ENCODE results near the gene ANKFY1.

ANKFY1 gene

DNA sequence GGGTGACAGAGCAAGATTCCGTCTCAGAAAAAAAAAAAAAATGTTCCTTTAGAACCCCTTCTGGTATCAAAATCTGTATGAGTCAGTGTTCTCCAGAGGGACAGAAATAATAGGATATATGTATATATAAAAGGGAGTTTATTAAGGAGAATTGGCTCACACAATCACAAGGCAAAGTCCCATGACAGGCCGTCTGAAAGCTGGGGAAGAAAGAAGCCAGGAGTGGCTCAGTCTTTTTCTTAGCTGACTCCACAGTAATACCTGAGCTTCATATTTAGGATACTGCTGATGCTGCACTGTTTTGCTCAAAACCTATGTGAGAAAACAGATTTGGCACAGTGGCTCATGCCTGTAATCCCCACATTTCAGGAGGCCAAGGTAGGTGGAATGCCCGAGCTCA is 143.4 kb downstream of the ANKFY1 start:
- TF ChIP-seq, protein P1, sequence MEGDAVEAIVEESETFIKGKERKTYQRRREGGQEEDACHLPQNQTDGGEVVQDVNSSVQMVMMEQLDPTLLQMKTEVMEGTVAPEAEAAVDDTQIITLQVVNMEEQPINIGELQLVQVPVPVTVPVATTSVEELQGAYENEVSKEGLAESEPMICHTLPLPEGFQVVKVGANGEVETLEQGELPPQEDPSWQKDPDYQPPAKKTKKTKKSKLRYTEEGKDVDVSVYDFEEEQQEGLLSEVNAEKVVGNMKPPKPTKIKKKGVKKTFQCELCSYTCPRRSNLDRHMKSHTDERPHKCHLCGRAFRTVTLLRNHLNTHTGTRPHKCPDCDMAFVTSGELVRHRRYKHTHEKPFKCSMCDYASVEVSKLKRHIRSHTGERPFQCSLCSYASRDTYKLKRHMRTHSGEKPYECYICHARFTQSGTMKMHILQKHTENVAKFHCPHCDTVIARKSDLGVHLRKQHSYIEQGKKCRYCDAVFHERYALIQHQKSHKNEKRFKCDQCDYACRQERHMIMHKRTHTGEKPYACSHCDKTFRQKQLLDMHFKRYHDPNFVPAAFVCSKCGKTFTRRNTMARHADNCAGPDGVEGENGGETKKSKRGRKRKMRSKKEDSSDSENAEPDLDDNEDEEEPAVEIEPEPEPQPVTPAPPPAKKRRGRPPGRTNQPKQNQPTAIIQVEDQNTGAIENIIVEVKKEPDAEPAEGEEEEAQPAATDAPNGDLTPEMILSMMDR (IDR thresholded peaks at IDR 0.05; ENCODE audit: extremely low read depth, insufficient read depth, missing control alignments), result no peak
- DNase-seq (ENCODE audit: low spot score), result no peak
- in situ Hi-C loops (cut with MboI; ENCODE audit: low pct_unique_long_range_greater_than_20kb, low sequenced_read_pairs, unreplicated experiment), result no loop called here

DNA sequence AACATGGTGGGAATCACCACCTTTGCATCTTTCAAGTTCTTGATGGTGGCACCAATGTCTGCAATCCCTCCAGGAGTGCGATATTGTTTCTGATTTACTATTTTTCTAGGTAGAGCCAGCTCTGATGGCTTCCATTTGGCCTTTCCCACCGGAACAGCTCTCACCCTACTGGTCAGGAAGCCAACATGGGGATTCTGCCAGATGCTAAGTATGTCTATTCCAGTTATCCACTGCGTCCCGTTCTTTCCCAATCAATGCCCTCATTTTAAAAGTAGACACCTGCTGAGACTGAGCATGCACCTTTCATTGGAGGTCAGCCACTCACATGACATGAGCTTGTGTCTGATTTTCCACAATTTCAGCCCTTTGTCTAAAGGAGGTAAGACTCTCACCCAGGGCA is 144.5 kb downstream of the ANKFY1 start:
- TF ChIP-seq, protein P1 (IDR thresholded peaks at IDR 0.05; ENCODE audit: extremely low read depth, insufficient read depth, missing control alignments), result no peak
- in situ Hi-C loops (cut with MboI; ENCODE audit: low pct_unique_long_range_greater_than_20kb, low sequenced_read_pairs, unreplicated experiment), result no loop called here
- DNase-seq (ENCODE audit: low spot score), result no peak

DNA sequence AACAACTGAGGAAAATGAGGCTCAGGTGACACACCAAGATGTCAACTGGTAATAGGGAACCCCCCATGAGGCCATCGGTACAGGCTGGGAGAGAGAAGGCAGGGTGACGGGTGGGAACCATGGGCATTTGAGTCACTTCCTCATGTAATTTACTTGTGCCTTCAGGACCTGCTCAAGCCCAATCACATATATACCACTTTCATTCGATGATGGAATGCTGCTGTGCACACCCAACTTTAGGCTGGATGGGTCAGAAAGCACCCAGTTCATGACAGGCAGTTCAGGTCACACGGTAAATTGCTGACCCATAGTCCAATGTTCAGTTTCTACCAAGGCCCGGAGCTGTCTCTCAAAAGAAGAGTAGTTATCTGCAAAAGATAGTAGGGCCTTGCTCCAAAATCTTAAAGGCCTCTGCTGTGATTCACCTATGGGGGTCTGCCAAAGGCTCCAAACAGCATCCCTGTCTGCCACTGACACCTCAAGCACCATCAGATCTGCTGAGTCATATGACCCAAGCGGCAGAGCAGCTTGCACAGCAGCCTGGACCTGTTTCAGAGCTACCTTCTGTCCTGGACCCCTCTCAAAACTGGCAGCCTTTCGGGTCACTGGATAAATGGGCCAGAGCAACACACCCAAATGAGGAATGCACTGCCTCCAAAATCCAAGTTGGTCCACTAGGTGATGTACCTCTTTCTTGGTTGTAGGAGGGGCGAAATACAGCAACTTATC is 145.6 kb downstream of the ANKFY1 start:
- TF ChIP-seq, protein P1 (IDR thresholded peaks at IDR 0.05; ENCODE audit: extremely low read depth, insufficient read depth, missing control alignments), result no peak
- in situ Hi-C loops (cut with MboI; ENCODE audit: low pct_unique_long_range_greater_than_20kb, low sequenced_read_pairs, unreplicated experiment), result no loop called here
- no peak for DNase-seq (ENCODE audit: low spot score)

DNA sequence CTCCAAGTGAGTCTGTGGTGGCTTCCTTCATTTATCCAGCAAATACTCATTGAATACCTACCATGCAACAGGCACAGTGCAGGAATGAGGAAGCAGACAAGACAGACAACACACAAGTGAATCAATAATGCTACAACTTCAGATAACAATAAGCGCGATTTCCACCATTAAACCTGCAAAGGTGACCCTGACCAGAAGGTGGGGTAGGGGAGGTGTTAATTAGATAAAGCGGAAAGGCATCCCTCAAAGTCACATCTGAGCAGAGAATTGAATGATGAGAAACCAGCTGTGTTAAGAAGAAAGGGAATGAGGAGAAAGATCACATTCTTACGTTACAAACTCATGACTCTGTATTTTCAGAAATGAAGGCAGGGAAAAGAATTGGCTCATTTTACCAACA is 147.3 kb downstream of the ANKFY1 start:
- TF ChIP-seq, protein P1 (IDR thresholded peaks at IDR 0.05; ENCODE audit: extremely low read depth, insufficient read depth, missing control alignments), result no peak

More for the DNA sequence above, 147.3 kb downstream of the ANKFY1 start:
- no peak for DNase-seq (ENCODE audit: low spot score)
- in situ Hi-C loops (cut with MboI; ENCODE audit: low pct_unique_long_range_greater_than_20kb, low sequenced_read_pairs, unreplicated experiment), result no loop called here
